Measurements from ENCODE around the gene ABAT. TPM values are rescaled to one million over a fixed set of nuclear protein-coding genes. Genes with fewer than 3 reads are reported as not detected.

ABAT gene
- total RNA-seq, 1 donor from 2014 or later = 2.6 TPM

- Histone ChIP-seq H3K27me3 (ENCODE audit: control insufficient read depth, insufficient read depth, low read length) (no peaks in the 10 kb centered on the region), H3K4me3 (ENCODE audit: low read depth, low read length) (no peak overlapping the region), H3K36me3 (ENCODE audit: control insufficient read depth, insufficient read depth, low read length) (no peaks in the 10 kb centered on the region)
- DNase-seq (ENCODE audit: low read depth) = no peak
- no peak for TF ChIP-seq CTCF (IDR thresholded peaks at IDR 0.05; ENCODE audit: insufficient read depth, low read length, severe bottlenecking)
- no peak for FAIRE-seq
Measured at GRCh38 chr16:8716052-8716451, 41.6 kb downstream of the ABAT start.

- peak; percentile 58 for FAIRE-seq
- no peaks in the 10 kb centered on the region for H3K36me3 ChIP-seq (ENCODE audit: control insufficient read depth, insufficient read depth, low read length)
- no peaks in the 10 kb centered on the region for H3K27me3 ChIP-seq (ENCODE audit: control insufficient read depth, insufficient read depth, low read length)
- H3K4me3 ChIP-seq (ENCODE audit: low read depth, low read length) = no peak overlapping the region
- TF ChIP-seq CTCF (IDR thresholded peaks at IDR 0.05; ENCODE audit: insufficient read depth, low read length, severe bottlenecking) = no peak
- DNase-seq (ENCODE audit: low read depth) = peak; percentile 98
Measured at GRCh38 chr16:8716592-8716991, 42.2 kb downstream of the ABAT start.

GRCh38 chr16:8717469-8717868 is 43.1 kb downstream of the ABAT start:
- DNase-seq (ENCODE audit: low read depth) (no peak), FAIRE-seq (no peak)
- H3K4me3 ChIP-seq (ENCODE audit: low read depth, low read length) = no peak overlapping the region
- no peaks in the 10 kb centered on the region for H3K27me3 ChIP-seq (ENCODE audit: control insufficient read depth, insufficient read depth, low read length)
- TF ChIP-seq CTCF (IDR thresholded peaks at IDR 0.05; ENCODE audit: insufficient read depth, low read length, severe bottlenecking) = no peak
- no peaks in the 10 kb centered on the region for H3K36me3 ChIP-seq (ENCODE audit: control insufficient read depth, insufficient read depth, low read length)

- DNase-seq (ENCODE audit: low read depth) (no peak), FAIRE-seq (no peak)
- H3K36me3 ChIP-seq (ENCODE audit: control insufficient read depth, insufficient read depth, low read length) = no peaks in the 10 kb centered on the region
- no peak overlapping the region for H3K4me3 ChIP-seq (ENCODE audit: low read depth, low read length)
- H3K27me3 ChIP-seq (ENCODE audit: control insufficient read depth, insufficient read depth, low read length) = no peaks in the 10 kb centered on the region
- no peak for TF ChIP-seq CTCF (IDR thresholded peaks at IDR 0.05; ENCODE audit: insufficient read depth, low read length, severe bottlenecking)
Measured at GRCh38 chr16:8717892-8718415, 43.5 kb downstream of the ABAT start.

GRCh38 chr16:8718851-8719680 is 44.6 kb downstream of the ABAT start:
- no peak for FAIRE-seq
- H3K27me3 ChIP-seq (ENCODE audit: control insufficient read depth, insufficient read depth, low read length) = no peaks in the 10 kb centered on the region
- no peak for TF ChIP-seq CTCF (IDR thresholded peaks at IDR 0.05; ENCODE audit: insufficient read depth, low read length, severe bottlenecking)
- H3K36me3 ChIP-seq (ENCODE audit: control insufficient read depth, insufficient read depth, low read length) = no peaks in the 10 kb centered on the region
- no peak for DNase-seq (ENCODE audit: low read depth)
- no peak overlapping the region for H3K4me3 ChIP-seq (ENCODE audit: low read depth, low read length)

All from bronchial epithelial cell (primary cell).